A549 treated with Hydrocortisone at 1 μM for 4 hours (cell line): ENCODE measurements around the gene DTX3. TPM values are rescaled to one million over a fixed set of nuclear protein-coding genes. Genes with fewer than 3 reads are reported as not detected.

Experiments used
- total RNA-seq: library from RNA; stranded (reverse); fragments of 200-300 nt; extraction: Qiagen RNA extraction; gene quantifications from 5 replicates; pipeline ENCODE4 v1.2.3, GENCODE V29; 2022

DTX3 gene, protein sequence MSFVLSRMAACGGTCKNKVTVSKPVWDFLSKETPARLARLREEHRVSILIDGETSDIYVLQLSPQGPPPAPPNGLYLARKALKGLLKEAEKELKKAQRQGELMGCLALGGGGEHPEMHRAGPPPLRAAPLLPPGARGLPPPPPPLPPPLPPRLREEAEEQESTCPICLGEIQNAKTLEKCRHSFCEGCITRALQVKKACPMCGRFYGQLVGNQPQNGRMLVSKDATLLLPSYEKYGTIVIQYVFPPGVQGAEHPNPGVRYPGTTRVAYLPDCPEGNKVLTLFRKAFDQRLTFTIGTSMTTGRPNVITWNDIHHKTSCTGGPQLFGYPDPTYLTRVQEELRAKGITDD
- total RNA-seq: 16.2 to 18.9 TPM (median 18.6 TPM) in 5 replicates

DNA sequence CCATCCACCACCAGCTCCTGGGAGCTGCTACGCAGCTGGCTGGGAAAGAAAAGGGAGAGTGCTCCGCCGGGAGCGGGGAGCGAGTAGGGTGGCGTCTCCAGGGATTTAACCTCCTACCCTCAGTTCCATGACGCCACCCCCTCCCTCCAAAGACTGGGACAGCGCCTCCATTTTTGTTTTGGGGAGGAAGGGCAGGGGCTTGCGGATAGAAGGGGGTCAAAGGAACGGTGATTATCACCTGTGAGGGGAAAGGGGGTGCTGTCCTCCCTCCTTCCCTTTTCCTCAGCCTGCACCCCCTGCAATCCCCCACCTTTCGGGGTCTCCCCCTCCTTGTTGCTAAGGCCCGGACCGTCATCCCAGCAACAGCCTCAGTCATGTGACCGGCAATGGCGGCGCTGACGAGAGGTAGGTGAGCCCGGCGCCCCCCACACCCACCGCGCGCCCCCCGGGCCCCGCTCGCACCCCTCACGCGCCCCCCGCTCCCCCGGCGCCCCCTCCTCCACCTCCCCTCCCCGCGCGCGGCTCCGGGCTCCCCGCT lies at the start of gene DTX3:
Gene DTX3, plus strand, starts transcription at position 371 of the 538 bp plus-strand sequence. CDS start 1,694 bp downstream, outside the sequence.

DNA sequence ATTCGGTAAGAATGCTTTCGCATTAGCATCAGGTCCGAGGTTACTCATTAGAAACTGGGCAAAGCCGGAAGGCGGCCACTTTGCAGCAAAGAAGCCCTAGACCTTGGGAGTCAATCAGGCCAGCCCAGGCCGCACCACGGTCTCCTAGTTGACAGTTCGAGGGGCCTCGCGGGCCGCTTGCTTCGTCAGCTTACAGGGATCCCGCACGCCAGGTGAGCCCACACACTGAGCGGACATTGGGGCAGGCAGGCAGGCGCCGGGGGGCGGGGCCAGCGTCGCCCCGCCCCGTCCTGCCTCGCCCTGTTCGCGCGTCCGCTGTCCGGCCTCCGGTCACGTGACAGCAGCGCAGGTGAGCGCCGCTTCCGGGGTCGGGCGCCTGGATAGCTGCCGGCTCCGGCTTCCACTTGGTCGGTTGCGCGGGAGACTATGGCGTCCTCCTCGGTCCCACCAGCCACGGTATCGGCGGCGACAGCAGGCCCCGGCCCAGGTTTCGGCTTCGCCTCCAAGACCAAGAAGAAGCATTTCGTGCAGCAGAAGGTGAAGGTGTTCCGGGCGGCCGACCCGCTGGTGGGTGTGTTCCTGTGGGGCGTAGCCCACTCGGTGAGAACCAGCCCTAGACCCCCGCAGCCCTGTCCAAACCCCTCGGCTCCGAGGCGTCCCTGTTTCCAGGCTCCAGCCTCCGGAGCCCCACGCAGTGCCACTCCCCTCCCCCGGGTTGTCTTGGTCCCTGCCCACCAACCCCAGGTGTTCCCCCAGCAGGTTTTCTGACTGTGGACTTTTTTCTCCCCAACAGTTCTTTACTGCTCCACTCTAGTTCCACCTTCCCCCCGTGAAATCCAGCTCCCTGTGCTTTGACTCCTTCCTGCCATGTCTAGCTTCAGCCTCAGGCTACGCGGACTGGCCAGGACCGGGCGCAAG lies 13.5 kb upstream of the DTX3 start, which contains the start of gene PIP4K2C:
Gene PIP4K2C, plus strand, starts transcription at position 329 of the 918 bp plus-strand sequence. Its CDS starts 98 bp downstream, at position 427.

GRCh38 chr12:57611108-57611826 lies 6.6 kb downstream of the DTX3 start, which contains the start of gene ARHGEF25:
Gene ARHGEF25, plus strand, starts transcription at chr12:57611435. Its CDS starts 460 bp downstream, at chr12:57611895.

DNA sequence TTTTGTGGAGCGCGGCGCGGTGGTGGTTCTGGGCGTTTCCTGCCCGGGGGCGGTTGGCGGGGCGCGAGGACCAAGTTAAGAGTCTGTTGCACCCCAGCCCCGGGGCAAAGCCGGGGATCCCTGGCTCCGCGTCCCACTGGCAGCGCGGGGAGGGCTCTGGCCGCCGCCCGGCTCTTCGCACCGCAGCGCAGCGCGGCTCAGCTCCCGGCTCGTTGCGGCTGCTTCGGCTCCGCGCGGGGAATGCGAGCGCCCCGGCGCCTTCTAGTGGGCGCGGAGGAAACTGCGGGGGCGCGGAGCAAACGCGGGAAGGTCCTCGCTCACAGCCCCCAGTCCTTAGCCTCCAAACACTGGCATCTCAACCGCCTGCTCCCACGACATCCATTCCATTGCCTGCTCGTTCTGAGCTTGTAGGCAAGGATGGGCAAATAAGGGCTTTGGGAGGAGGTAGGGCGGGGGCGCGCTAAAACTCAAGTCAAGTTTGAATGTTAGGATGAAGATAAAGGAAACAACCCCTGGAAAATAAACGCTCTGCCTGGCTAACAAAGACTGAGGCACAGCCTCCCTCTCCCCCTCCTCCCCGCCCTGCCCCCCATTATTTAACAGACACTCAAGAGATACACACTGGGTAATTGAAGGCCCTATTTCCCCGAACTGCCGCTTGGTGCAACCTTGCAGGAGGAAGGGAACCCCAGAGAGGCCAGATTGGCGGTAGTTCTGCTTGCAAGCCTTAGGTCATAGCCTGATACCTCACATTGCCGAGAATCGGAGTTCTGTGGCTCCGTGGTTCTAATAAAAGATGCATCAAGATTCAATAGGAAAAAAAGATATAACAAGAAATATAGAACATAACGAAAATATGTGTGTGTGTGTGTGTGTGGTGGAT lies 28.6 kb downstream of the DTX3 start, which contains the start of gene B4GALNT1:
Gene B4GALNT1, minus strand, starts transcription at position 244 of the 883 bp plus-strand sequence. CDS start 1,069 bp downstream, outside the sequence.

Other genes starting within 250 kb of the DTX3 start
- gene R3HDM2, start 173.8 kb upstream of the DTX3 start, total RNA-seq: 7.6 to 9.8 TPM (median 8.0 TPM) in 5 replicates
- gene INHBC, start 170.0 kb upstream of the DTX3 start, total RNA-seq: 0.05 TPM in 1 of 5 replicates, not detected in the others
- gene INHBE, start 149.5 kb upstream of the DTX3 start, total RNA-seq: 0.05 to 0.09 TPM in 2 of 5 replicates, not detected in the others
- gene GLI1, start 145.0 kb upstream of the DTX3 start, total RNA-seq: 4.5 to 6.2 TPM (median 5.6 TPM) in 5 replicates
- gene ARHGAP9, start 125.0 kb upstream of the DTX3 start, total RNA-seq: 0.17 to 0.62 TPM (median 0.38 TPM) in 5 replicates
- 125 to 280 TPM (median 129 TPM) in 5 replicates for gene MARS1, start 116.8 kb upstream of the DTX3 start, total RNA-seq
- gene DDIT3, start 84.3 kb upstream of the DTX3 start, total RNA-seq: 23.0 to 31.1 TPM (median 26.3 TPM) in 5 replicates
- gene MBD6, start 82.0 kb upstream of the DTX3 start, total RNA-seq: 20.1 to 28.9 TPM (median 27.2 TPM) in 5 replicates
- gene DCTN2, start 57.6 kb upstream of the DTX3 start, total RNA-seq: 115 to 190 TPM (median 121 TPM) in 5 replicates
- gene KIF5A, start 54.8 kb upstream of the DTX3 start, total RNA-seq: 0.17 to 0.23 TPM (median 0.18 TPM) in 5 replicates
- 38.4 to 53.3 TPM (median 39.1 TPM) in 5 replicates for gene PIP4K2C, start 13.6 kb upstream of the DTX3 start, total RNA-seq
- gene ARHGEF25, start 6.6 kb downstream of the DTX3 start, total RNA-seq: 4.2 to 6.7 TPM (median 5.7 TPM) in 5 replicates
- gene B4GALNT1, start 28.4 kb downstream of the DTX3 start, total RNA-seq: 38.5 to 45.9 TPM (median 42.8 TPM) in 5 replicates
- gene OS9, start 89.3 kb downstream of the DTX3 start, total RNA-seq: 110 to 134 TPM (median 114 TPM) in 5 replicates
- 0.09 to 0.23 TPM (median 0.12 TPM) in 5 replicates for gene AGAP2, start 133.9 kb downstream of the DTX3 start, total RNA-seq
- 15.6 to 23.5 TPM (median 17.6 TPM) in 5 replicates for gene TSPAN31, start 140.2 kb downstream of the DTX3 start, total RNA-seq
- 235 to 292 TPM (median 248 TPM) in 5 replicates for gene CDK4, start 147.5 kb downstream of the DTX3 start, total RNA-seq
- gene MARCHF9, start 150.3 kb downstream of the DTX3 start, total RNA-seq: 6.4 to 8.5 TPM (median 8.3 TPM) in 5 replicates
- gene CYP27B1, start 162.3 kb downstream of the DTX3 start, total RNA-seq: 2.0 to 3.3 TPM (median 2.2 TPM) in 5 replicates
- 45.7 to 51.1 TPM (median 49.3 TPM) in 5 replicates for gene METTL1, start 167.3 kb downstream of the DTX3 start, total RNA-seq
- gene EEF1AKMT3, start 167.8 kb downstream of the DTX3 start, total RNA-seq: 4.0 to 6.5 TPM (median 5.0 TPM) in 5 replicates
- gene TSFM, start 178.0 kb downstream of the DTX3 start, total RNA-seq: 63.4 to 77.1 TPM (median 70.8 TPM) in 5 replicates
- 0.21 to 1.0 TPM (median 0.44 TPM) in 5 replicates for gene AVIL, start 213.9 kb downstream of the DTX3 start, total RNA-seq
- gene CTDSP2, start 241.9 kb downstream of the DTX3 start, total RNA-seq: 41.9 to 54.2 TPM (median 48.0 TPM) in 5 replicates